ENCODE data around the gene PAQR6.

PAQR6 gene

DNA sequence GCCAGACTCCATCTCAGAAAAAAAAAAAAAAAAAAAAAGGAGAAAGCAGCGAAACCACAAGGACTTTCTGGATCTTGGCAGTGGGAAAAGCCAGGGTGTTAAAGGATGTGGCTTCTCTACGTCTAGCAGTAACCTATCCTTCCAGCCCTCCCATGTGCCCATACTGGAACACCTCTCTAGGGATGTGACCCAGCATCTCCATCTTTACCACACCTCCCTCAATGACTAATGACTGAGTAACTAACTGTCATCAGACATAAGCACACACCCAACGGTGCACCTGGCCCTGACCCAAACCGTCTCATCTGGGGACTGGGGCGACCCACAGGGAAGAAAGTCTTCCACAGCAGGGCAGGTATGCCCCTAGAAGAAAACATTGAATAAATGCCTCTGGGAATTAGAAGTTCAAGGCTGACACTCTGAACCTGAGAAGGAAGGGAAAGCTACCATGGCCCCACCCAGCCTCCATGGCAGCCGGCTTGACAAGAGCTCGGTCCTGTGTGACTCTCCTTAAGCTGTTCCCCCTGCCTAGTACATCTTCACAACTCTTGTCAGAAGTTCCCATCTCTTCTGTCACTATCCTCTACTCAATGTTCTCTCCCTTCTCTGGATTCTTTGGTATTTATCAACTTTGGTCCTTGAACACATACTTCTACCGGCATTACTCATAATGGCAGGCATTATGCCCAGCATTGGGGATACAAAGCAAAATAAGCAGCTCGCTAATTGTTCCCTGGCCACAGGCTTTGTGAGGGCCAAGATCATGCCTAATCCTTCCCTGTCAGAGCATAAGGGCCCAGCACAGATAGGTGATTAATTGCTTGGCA is 14.8 kb upstream of the PAQR6 start:
- no peak for DNase-seq (ENCODE audit: low read depth in 2 of 2)

GRCh38 chr1:156260896-156261295 is 13.0 kb upstream of the PAQR6 start:
- DNase-seq (ENCODE audit: low read depth in 2 of 2): no peak

- DNase-seq (ENCODE audit: low read depth in 2 of 2): no peak
These were observed 11.9 kb upstream of the PAQR6 start for GRCh38 chr1:156259805-156260204.

DNA sequence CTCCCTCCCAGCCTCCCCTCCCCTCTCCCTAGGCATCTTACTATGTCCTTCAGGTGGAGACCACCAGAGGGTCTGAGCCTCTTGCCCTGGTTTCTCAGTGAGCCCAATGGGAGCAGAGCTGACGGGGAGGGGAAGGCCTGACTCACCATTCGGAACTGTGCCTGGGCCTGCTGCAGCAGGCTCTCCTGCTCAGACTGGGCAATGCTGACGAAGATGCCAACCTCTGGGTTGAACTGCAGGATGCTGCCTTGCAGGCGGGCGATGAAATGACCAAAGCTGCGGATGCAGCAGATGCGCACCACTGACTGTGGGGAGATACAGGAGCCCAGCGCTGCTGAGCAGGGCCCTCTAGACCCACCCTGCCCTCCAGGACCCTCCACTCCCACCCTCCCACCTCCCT is 11.0 kb upstream of the PAQR6 start:
- DNase-seq (ENCODE audit: low read depth in 2 of 2): no peak

GRCh38 chr1:156257711-156258110 is 9.9 kb upstream of the PAQR6 start:
- DNase-seq (ENCODE audit: low read depth in 2 of 2): no peak

DNA sequence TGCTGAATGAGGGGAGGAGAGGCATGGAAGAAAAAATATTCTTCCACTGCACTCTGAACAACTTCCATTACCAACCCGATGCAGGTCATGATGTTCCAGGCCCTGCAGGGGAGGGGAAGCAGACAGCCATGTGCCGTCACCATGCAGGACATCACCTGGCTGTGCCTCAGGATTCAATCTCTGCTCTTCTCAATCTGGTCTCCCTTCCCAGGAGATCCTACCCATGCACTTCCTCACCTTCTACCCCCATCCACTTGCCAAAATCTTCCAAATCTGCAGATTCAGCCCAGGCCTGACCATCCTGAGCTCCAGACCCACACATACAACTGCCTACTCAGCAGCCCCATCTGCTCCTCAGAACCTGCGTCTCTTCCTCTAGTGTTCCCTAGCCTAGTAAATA is 5.8 kb upstream of the PAQR6 start:
- no peak for DNase-seq (ENCODE audit: low read depth in 2 of 2)

DNA sequence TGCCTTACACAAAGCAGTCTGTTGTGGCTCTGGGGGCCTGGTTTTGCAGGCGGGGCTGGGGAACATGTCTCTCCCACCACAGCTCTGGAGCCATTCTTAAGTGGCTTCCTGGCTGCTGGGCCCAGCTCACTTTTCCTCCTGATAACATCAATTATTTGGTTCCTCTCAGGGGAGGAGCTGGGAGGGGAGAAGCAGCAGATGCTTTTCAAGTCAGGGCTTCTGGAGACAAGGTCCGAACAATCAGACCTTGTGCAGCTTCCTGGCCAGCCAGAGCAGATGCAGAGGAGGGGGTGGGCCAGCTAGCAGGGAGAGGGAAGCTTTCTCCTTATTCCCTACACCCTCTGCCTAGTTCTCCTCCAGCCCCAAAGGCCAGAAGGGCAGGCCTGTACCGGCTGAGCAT is 3.7 kb upstream of the PAQR6 start:
- no peak for DNase-seq (ENCODE audit: low read depth in 2 of 2)

DNA sequence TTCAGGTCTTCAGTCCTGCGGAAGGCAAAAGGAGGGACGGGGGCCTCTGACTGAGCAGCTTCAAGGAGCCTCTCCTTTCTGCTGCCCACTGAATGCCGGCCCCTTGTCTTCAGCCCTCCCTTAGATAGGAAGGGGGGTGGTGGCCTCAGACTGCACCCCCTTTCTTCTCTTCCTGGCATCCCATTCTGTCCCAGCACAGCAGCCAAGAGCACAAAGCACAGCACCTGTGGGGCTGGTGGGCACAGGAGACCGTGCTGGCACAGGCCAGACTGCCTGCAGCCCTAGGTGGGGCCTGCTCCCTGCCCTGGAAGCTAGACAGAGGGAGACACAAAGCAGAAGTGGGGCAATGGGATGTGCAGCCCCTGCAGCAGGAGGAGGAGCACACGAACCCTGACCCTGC is 1.7 kb upstream of the PAQR6 start:
- no peak for DNase-seq (ENCODE audit: low read depth in 2 of 2)

- DNase-seq (ENCODE audit: low read depth in 2 of 2): no peak
These were observed 447 bp upstream of the PAQR6 start for GRCh38 chr1:156248323-156248683.

DNA sequence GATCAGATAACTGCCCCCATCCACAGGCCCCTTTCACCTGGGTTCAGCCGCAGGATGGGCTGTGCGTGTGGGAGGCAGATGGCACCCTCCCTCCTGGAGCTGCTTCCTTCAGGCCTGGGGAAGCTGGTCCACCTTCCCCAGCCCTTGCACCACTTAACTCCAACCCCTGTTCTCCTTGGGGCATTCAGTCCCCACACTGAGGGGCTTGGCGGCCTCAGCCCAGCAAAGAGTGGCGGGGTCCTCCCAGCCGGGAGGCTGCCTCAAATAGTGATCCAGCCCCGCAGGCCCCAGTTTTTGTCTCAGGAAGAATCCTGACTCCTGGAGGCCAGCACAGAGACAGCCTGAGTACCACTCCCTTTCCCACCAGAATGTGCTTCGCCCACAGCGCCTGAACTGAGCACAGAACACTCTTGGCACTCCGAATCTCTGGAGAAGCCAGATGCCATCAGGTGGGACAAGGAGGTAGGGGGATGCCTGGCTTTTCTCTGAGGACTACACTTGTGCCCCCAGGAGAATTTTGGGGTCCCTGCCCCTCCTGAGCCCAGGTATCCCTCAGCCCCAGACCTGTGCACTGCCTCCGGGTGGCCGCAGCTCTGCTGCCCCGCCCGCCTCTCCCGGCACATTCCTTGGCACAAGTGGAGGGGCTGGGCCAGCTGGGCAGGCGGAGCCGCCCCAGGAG is 936 bp downstream of the PAQR6 start:
- DNase-seq (ENCODE audit: low read depth in 2 of 2): no peak

DNA sequence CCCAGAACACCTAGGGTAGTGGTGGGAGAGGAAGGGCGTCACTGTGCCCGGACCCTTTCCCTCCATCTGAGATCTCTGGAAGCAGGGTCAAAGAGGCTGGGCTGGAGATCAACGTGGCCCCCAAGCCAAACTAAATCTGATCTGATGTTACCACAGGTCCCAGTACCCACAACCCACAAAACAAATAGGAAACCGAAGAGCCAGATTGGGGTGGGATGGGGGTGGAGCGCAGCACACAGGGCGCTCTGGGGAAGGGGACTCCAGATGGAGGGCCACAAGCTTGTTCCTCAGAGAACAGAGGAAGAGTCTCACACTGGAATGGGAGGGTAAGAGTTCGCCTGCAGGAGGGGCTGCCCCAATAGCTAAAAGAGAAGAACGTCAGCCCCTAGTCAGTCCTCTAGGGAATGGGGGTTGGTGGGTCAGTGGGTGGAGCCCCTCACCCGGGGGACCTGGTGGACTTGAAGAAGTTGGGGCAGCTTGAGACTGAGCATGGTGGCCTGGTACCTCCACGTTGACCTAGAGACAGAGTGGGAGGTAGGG is 1.5 kb downstream of the PAQR6 start:
- no peak for DNase-seq (ENCODE audit: low read depth in 2 of 2)

DNA sequence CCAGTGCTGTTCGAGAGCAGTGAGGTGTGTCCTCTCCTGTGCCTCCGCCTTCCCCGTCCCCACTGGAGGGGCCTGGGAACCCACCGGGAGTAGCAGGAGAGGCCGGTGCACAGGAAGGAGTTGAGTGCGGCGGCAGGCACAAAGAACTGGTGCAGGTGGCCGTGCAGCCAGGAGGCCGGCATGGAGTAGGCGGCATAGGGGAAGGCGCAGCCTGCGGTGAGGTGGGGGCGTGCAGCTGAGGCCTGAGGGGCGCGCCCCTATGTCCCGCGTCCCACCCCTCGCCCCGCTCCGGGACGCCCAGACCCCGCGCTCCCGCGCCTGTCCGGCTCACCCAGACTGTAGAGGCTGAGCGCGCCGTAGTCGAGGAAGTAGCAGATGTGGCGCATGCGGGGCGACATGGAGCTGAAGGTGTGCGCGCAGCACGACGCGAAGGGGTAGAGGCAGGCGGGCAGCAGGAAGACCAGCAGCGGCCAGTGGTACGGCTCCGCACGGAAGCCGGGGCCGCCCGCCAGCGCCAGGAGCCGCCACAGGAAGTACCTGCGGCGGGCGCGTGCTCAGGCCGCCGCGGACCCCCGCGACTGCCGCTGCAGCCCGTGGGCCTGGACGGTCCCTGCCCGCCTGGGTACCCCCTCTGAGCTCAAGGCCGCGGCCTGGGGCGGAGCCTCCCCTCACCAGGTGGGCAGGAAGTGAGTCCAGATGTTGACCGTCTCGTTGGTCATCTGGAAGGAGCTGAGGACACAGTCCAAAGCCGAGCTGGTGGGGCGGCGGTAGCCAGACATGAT is 2.2 kb downstream of the PAQR6 start:
- no peak for DNase-seq (ENCODE audit: low read depth in 2 of 2)

- no peak for DNase-seq (ENCODE audit: low read depth in 2 of 2)
These were observed 3.1 kb downstream of the PAQR6 start for GRCh38 chr1:156244712-156245111.

GRCh38 chr1:156244126-156244525 is 3.7 kb downstream of the PAQR6 start:
- DNase-seq (ENCODE audit: low read depth in 2 of 2): no peak

GRCh38 chr1:156242738-156243137 is 5.1 kb downstream of the PAQR6 start:
- no peak for DNase-seq (ENCODE audit: low read depth in 2 of 2)

- no peak for DNase-seq (ENCODE audit: low read depth in 2 of 2)
These were observed 5.9 kb downstream of the PAQR6 start, which contains the start of gene BGLAP for GRCh38 chr1:156241926-156242325. Gene BGLAP (plus strand): TSS chr1:156242184. CDS start chr1:156242232, 48 bp downstream.

DNA sequence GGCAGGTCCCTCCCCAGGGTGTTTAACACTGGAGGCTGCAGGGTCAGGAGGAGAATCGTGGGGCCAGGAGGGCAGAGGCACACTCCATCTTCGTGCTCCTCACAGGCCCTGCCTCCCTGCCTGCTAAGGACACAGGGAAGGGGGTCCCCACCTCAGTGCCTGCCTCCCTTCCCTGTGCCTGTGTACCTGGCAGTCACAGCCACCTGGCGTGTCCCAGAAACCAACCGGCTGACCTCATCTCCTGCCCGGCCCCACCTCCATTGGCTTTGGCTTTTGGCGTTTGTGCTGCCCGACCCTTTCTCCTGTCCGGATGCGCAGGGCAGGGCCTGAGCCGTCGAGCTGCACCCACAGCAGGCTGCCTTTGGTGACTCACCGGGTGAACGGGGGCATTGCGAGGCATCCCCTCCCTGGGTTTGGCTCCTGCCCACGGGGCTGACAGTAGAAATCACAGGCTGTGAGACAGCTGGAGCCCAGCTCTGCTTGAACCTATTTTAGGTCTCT is 6.5 kb downstream of the PAQR6 start:
- DNase-seq (ENCODE audit: low read depth in 2 of 2): no peak

GRCh38 chr1:156238248-156238647 is 9.6 kb downstream of the PAQR6 start:
- no peak for DNase-seq (ENCODE audit: low read depth in 2 of 2)

DNA sequence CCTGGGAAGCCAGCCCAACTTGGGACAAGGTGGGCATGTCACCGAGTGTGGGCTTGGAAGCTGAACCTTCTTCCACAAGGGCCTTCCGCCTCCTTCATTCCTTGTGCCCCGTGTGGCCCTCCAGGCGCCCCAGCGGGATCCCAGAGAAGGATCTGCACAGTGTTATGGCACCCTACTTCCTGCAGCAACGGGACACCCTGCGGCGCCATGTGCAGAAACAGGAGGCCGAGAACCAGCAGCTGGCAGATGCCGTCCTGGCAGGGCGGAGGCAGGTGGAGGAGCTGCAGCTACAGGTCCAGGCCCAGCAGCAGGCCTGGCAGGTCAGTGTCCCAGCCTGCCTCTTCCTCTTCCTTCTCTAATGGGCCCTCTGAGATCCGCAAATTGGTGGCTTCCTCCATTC is 11.7 kb downstream of the PAQR6 start:
- no peak for DNase-seq (ENCODE audit: low read depth in 2 of 2)

DNA sequence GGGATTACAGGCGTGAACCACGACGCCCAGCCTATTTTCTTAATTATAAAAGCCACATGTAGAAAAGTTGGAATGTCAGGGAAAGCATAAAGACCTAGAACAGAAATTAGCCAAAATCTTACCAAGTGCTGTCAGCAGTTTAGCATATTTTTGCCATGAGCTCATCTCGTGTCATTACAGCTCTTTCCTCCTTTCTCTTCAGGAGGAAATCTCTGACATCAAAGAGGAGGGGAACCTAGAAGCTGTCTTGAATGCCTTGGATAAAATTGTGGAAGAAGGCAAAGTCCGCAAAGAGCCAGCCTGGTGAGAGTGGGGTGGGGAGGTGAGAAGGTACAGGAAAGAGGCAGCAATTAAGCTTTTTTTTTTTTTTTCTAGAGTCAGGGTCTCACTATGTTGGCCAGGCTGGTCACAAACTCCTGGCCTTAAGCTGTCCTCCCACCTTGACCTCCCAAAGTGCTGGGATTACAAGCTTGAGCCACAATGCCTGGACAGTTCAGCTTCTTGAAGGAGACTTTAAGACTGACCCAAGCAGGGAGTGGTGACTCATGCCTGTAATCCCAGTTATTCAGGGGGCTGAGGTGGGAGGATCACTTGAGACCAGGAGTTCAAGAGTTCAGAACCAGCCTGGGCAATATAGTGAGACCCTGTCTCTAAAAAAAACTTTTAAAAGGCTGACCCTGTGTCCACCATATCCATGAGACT is 14.3 kb downstream of the PAQR6 start:
- no peak for DNase-seq (ENCODE audit: low read depth in 2 of 2)

- DNase-seq (ENCODE audit: low read depth in 2 of 2): no peak
These were observed 15.5 kb downstream of the PAQR6 start for GRCh38 chr1:156232201-156232894.
